Transverse colon (tissue), 4 donors: ENCODE results near the gene BRSK2. TPM values are rescaled to one million over a fixed set of nuclear protein-coding genes. Genes with fewer than 3 reads are reported as not detected.

Experiments used
- DNase-seq: peaks from one replicate; pipeline ENCODE4 v3.0.0-alpha.2; 2019
- H3K27ac ChIP-seq, 4 donors: fragments of 200-600 bp; sonication (generic); 2 replicates each; pipeline ENCODE4 v1.5.1; 2016 to 2018; ENCODE audit warnings: inconsistent platforms in 4 of 4
- H3K27me3 ChIP-seq: fragments of 200-600 bp; sonication (generic); 2 replicates; pipeline ENCODE4 v1.5.1; 2017; ENCODE audit warnings: inconsistent platforms
- H3K36me3 ChIP-seq, 4 donors: fragments of 200-600 bp; sonication (generic); 2 replicates each; pipeline ENCODE4 v1.5.1; 2017 to 2019; ENCODE audit warnings: inconsistent platforms in 4 of 4
- H3K4me1 ChIP-seq, 4 donors: fragments of 200-600 bp; sonication (generic); 2 replicates each; pipeline ENCODE4 v1.5.1; 2017 to 2020; ENCODE audit warnings: inconsistent platforms in 4 of 4
- H3K4me3 ChIP-seq, 4 donors: fragments of 200-600 bp; sonication (generic); 1 replicate in 1 of 4; 2 replicates in 3 of 4; pipeline versions ENCODE4 v1.5.1 to v1.6.1; 2017 to 2019; ENCODE audit warnings: inconsistent platforms in 4 of 4
- H3K9me3 ChIP-seq, 2 donors: fragments of 200-600 bp; sonication (generic); 2 replicates each; pipeline ENCODE4 v1.5.1; 2017 to 2019; ENCODE audit warnings: inconsistent platforms in 2 of 2
- CTCF ChIP-seq, 5 experiments: fragments of 200-600 bp in 3 of 5; fragments of 450-650 bp in 2 of 5; sonication (generic) in 3 of 5; IDR thresholded peaks; 1 replicate in 2 of 5; 2 replicates in 3 of 5; pipeline ENCODE4 v1.5.1; 2016 to 2017; ENCODE audit warnings: antibody characterized with exemption in 5 of 5, inconsistent platforms in 3 of 5, mild to moderate bottlenecking in 2 of 5, moderate library complexity in 1 of 5
- EP300 ChIP-seq: sonication (generic); formaldehyde crosslinking; IDR thresholded peaks from one replicate; pipeline ENCODE4 v1.6.1; 2017; ENCODE audit warnings: antibody characterized with exemption, low read depth
- POLR2A ChIP-seq: fragments of 450-650 bp; IDR thresholded peaks from one replicate; pipeline ENCODE4 v1.6.1; 2016; ENCODE audit warnings: antibody characterized with exemption, mild to moderate bottlenecking, moderate library complexity
- POLR2AphosphoS5 ChIP-seq, 3 donors: sonication (generic); formaldehyde crosslinking; IDR thresholded peaks; one replicate each; pipeline ENCODE4 v1.6.1; 2016; ENCODE audit warnings: antibody characterized with exemption in 3 of 3
- WGBS, 2 donors: methylation state at CpG; one replicate each; pipeline ENCODE4 v1.1.5; 2018; ENCODE audit warnings: low coverage in 1 of 2; 5-methylcytosine and 5-hydroxymethylcytosine counted together
- in situ Hi-C, 4 donors: fragments of 200-750 bp; cut with MboI; loops; one replicate each; pipeline versions ENCODE4 v1.15.0 to v1.15.1; 2017; ENCODE audit warnings: low sequenced_read_pairs in 3 of 4, low pct_ligation_motif_present in 1 of 4, low pct_unique_long_range_greater_than_20kb in 1 of 4
- intact Hi-C: fragments of 100-400 bp; cut with DNase I; formaldehyde crosslinking; loops from one replicate; pipeline ENCODE4 v1.15.1; 2023; ENCODE audit warnings: low total_unique reads
- total RNA-seq, 4 donors: library from RNA; depleted of rRNA; stranded (reverse); fragments of >200 nt; gene quantifications; one replicate each; pipeline ENCODE4 v1.1.0, GENCODE V29; 2016

Gene BRSK2
- total RNA-seq, 4 donors from 2014 or later, result 0.14 to 1.8 (median 0.95) TPM; not detected in 1

- intact Hi-C loops (no loop called here), in situ Hi-C loops (no loop called here)
- no peak overlapping the region for H3K4me3 ChIP-seq
- 60% methylated on average over 14 of the region's 25 CpGs; no CpG with 5 or more reads in 1 of the 2 donors for WGBS, 2 donors
- TF ChIP-seq EP300 (no peak), POLR2AphosphoS5 (IDR thresholded peaks at IDR 0.05) (no peak), CTCF (IDR thresholded peaks at IDR 0.05) (no peak), POLR2A (no peak)
- H3K36me3 ChIP-seq, result no peaks in the 10 kb centered on the region
- H3K27me3 ChIP-seq, result peaks cover 24% of the 10 kb centered on the region
- no peaks in the 10 kb centered on the region for H3K9me3 ChIP-seq
- no peak for DNase-seq
- no peaks in the 10 kb centered on the region for H3K4me1 ChIP-seq
- no peak overlapping the region for H3K27ac ChIP-seq
These were observed 14.9 kb downstream of the BRSK2 start for GRCh38 chr11:1404461-1405185.

- TF ChIP-seq CTCF (IDR thresholded peaks at IDR 0.05) (no peak), EP300 (no peak), POLR2AphosphoS5 (IDR thresholded peaks at IDR 0.05) (no peak), POLR2A (no peak)
- 81 to 90% methylated on average over 2 to 19 of the region's 24 CpGs for WGBS, 2 donors
- no peak for DNase-seq
- intact Hi-C loops, result no loop called here
- Histone ChIP-seq H3K27me3 (peaks cover 19% of the 10 kb centered on the region), H3K4me1 (no peaks in the 10 kb centered on the region), H3K4me3 (no peak overlapping the region), H3K9me3 (no peaks in the 10 kb centered on the region), H3K27ac (no peak overlapping the region), H3K36me3 (no peaks in the 10 kb centered on the region)
- in situ Hi-C loops, result no loop called here
These were observed 15.7 kb downstream of the BRSK2 start for GRCh38 chr11:1405186-1406020.

GRCh38 chr11:1406571-1407485 lies 17.1 kb downstream of the BRSK2 start:
- TF ChIP-seq EP300 (no peak), CTCF (IDR thresholded peaks at IDR 0.05) (no peak), POLR2AphosphoS5 (IDR thresholded peaks at IDR 0.05) (no peak), POLR2A (no peak)
- in situ Hi-C loops, result no loop called here
- DNase-seq, result no peak
- H3K4me1 ChIP-seq, result no peaks in the 10 kb centered on the region
- no peaks in the 10 kb centered on the region for H3K9me3 ChIP-seq
- WGBS, 2 donors, result 69% methylated on average over 31 of the region's 31 CpGs; no CpG with 5 or more reads in 1 of the 2 donors
- no peak overlapping the region for H3K4me3 ChIP-seq
- peaks cover 22% of the 10 kb centered on the region for H3K27me3 ChIP-seq
- H3K36me3 ChIP-seq, result no peaks in the 10 kb centered on the region
- intact Hi-C loops, result no loop called here
- H3K27ac ChIP-seq, result no peak overlapping the region
